Activated CD4-positive, alpha-beta memory T cell treated with anti-CD3 and anti-CD28 coated beads for 36 hours (primary cell): ENCODE measurements around the gene OSBPL1A. TPM values are rescaled to one million over a fixed set of nuclear protein-coding genes. Genes with fewer than 3 reads are reported as not detected.

Experiments
- CTCF ChIA-PET: fragments of 350-600 bp; sonication (Branson Sonifier 250); formaldehyde crosslinking; loops from one replicate; lab custom pipeline; 2021; ENCODE audit warnings: antibody characterized with exemption, inconsistent platforms; lab: Charles Lee
- POLR2A ChIA-PET: fragments of 350-600 bp; sonication (Branson Sonifier 250); formaldehyde crosslinking; loops from one replicate; lab custom pipeline; 2021; ENCODE audit warnings: antibody characterized with exemption; lab: Charles Lee
- DNase-seq: peaks from one replicate; pipeline ENCODE4 v3.0.0-alpha.2; 2020
- H3K27ac Mint-ChIP-seq: one replicate; pipeline ENCODE4 v1.8.0; 2021; ENCODE audit warnings: mixed read lengths
- H3K27me3 Mint-ChIP-seq: one replicate; pipeline ENCODE4 v1.8.0; 2021; ENCODE audit warnings: mixed read lengths
- H3K36me3 Mint-ChIP-seq: one replicate; pipeline ENCODE4 v1.8.0; 2021; ENCODE audit warnings: mixed read lengths
- H3K4me1 Mint-ChIP-seq: one replicate; pipeline ENCODE4 v1.8.0; 2021; ENCODE audit warnings: low read depth, mixed read lengths
- H3K4me3 Mint-ChIP-seq: one replicate; pipeline ENCODE4 v1.8.0; 2021; ENCODE audit warnings: mild to moderate bottlenecking, mixed read lengths
- H3K9me3 Mint-ChIP-seq: one replicate; pipeline ENCODE4 v1.8.0; 2021; ENCODE audit warnings: mixed read lengths
- intact Hi-C: fragments of 100-400 bp; cut with micrococcal nuclease; formaldehyde crosslinking; loops from one replicate; pipeline ENCODE4 v1.15.1; 2023
- total RNA-seq, 2 experiments: library from RNA; stranded (reverse); gene quantifications; one replicate each; pipeline ENCODE4 v1.2.3, GENCODE V29; 2021

OSBPL1A gene
- total RNA-seq, 2 experiments from 2014 or later: 1.4 to 2.4 TPM

- POLR2A ChIA-PET: no interaction called here
- H3K27me3 Mint-ChIP-seq: peaks cover 5% of the 10 kb centered on the region
- H3K27ac Mint-ChIP-seq: no peak overlapping the region
- no peaks in the 10 kb centered on the region for H3K4me1 Mint-ChIP-seq
- CTCF ChIA-PET: no interaction called here
- H3K4me3 Mint-ChIP-seq: no peak overlapping the region
- no peaks in the 10 kb centered on the region for H3K9me3 Mint-ChIP-seq
- no peak for DNase-seq
- intact Hi-C loops: no loop called here
- no peaks in the 10 kb centered on the region for H3K36me3 Mint-ChIP-seq
Observed at GRCh38 chr18:24342347-24342746, 55.3 kb downstream of the OSBPL1A start.

GRCh38 chr18:24341361-24341760 is 56.3 kb downstream of the OSBPL1A start:
- H3K27ac Mint-ChIP-seq: no peak overlapping the region
- intact Hi-C loops: no loop called here
- H3K36me3 Mint-ChIP-seq: no peaks in the 10 kb centered on the region
- H3K27me3 Mint-ChIP-seq: peaks cover 5% of the 10 kb centered on the region
- DNase-seq: no peak
- ChIA-PET POLR2A (no interaction called here), CTCF (interaction anchor here (0.9 kb wide), 1 partner anchor 147 kb away, joined by 3 read pairs; no protein-coding TSS in a partner anchor)
- H3K9me3 Mint-ChIP-seq: no peaks in the 10 kb centered on the region
- H3K4me1 Mint-ChIP-seq: no peaks in the 10 kb centered on the region
- H3K4me3 Mint-ChIP-seq: no peak overlapping the region

- Mint-ChIP-seq H3K4me3 (no peak overlapping the region), H3K27me3 (no peaks in the 10 kb centered on the region), H3K9me3 (peaks cover 2% of the 10 kb centered on the region), H3K27ac (no peak overlapping the region), H3K36me3 (peaks cover 2% of the 10 kb centered on the region), H3K4me1 (no peaks in the 10 kb centered on the region)
- CTCF ChIA-PET: interaction anchor here (2.0 kb wide), 1 partner anchor 155 kb away, joined by 7 read pairs; no protein-coding TSS in a partner anchor
- POLR2A ChIA-PET: no interaction called here
- DNase-seq: no peak
- intact Hi-C loops: no loop called here
Observed at GRCh38 chr18:24333084-24333483, 64.5 kb downstream of the OSBPL1A start.

- no peak overlapping the region for H3K4me3 Mint-ChIP-seq
- CTCF ChIA-PET: interaction anchor here (1.1 kb wide), 1 partner anchor 20 kb away, joined by 3 read pairs; no protein-coding TSS in a partner anchor
- intact Hi-C loops: no loop called here
Observed at GRCh38 chr18:24326211-24326610, 71.4 kb downstream of the OSBPL1A start.

GRCh38 chr18:24322584-24323136 is 75.0 kb downstream of the OSBPL1A start:
- intact Hi-C loops: no loop called here
- H3K36me3 Mint-ChIP-seq: no peaks in the 10 kb centered on the region
- H3K27me3 Mint-ChIP-seq: no peaks in the 10 kb centered on the region
- no peak overlapping the region for H3K4me3 Mint-ChIP-seq
- peaks cover 3% of the 10 kb centered on the region for H3K4me1 Mint-ChIP-seq
- ChIA-PET CTCF (no interaction called here), POLR2A (no interaction called here)
- H3K9me3 Mint-ChIP-seq: no peaks in the 10 kb centered on the region
- DNase-seq: no peak
- no peak overlapping the region for H3K27ac Mint-ChIP-seq

More at GRCh38 chr18:24326211-24326610, 71.4 kb downstream of the OSBPL1A start:
- DNase-seq: no peak
- Mint-ChIP-seq H3K9me3 (no peaks in the 10 kb centered on the region), H3K4me1 (no peaks in the 10 kb centered on the region), H3K27ac (no peak overlapping the region), H3K27me3 (no peaks in the 10 kb centered on the region), H3K36me3 (no peaks in the 10 kb centered on the region)
- POLR2A ChIA-PET: no interaction called here

- no peak overlapping the region for H3K27ac Mint-ChIP-seq
- peaks cover 5% of the 10 kb centered on the region for H3K4me1 Mint-ChIP-seq
- H3K36me3 Mint-ChIP-seq: no peaks in the 10 kb centered on the region
- intact Hi-C loops: no loop called here
- POLR2A ChIA-PET: no interaction called here
- CTCF ChIA-PET: no interaction called here
- H3K4me3 Mint-ChIP-seq: no peak overlapping the region
- H3K27me3 Mint-ChIP-seq: no peaks in the 10 kb centered on the region
- no peak for DNase-seq
- no peaks in the 10 kb centered on the region for H3K9me3 Mint-ChIP-seq
Observed at GRCh38 chr18:24321071-24321470, 76.6 kb downstream of the OSBPL1A start.

GRCh38 chr18:24319757-24320156 is 77.9 kb downstream of the OSBPL1A start:
- POLR2A ChIA-PET: interaction anchor here (0.5 to 0.6 kb wide), 2 partner anchors 38 to 41 kb away, joined by 3 read pairs; no protein-coding TSS in a partner anchor
- no peak for DNase-seq
- peaks cover 5% of the 10 kb centered on the region for H3K4me1 Mint-ChIP-seq
- CTCF ChIA-PET: no interaction called here
- no peaks in the 10 kb centered on the region for H3K9me3 Mint-ChIP-seq
- H3K27me3 Mint-ChIP-seq: no peaks in the 10 kb centered on the region
- intact Hi-C loops: no loop called here
- H3K36me3 Mint-ChIP-seq: no peaks in the 10 kb centered on the region
- no peak overlapping the region for H3K27ac Mint-ChIP-seq
- H3K4me3 Mint-ChIP-seq: no peak overlapping the region

GRCh38 chr18:24317370-24317769 is 80.3 kb downstream of the OSBPL1A start:
- Mint-ChIP-seq H3K4me1 (peaks cover 5% of the 10 kb centered on the region), H3K4me3 (no peak overlapping the region), H3K9me3 (no peaks in the 10 kb centered on the region), H3K27me3 (no peaks in the 10 kb centered on the region), H3K36me3 (no peaks in the 10 kb centered on the region), H3K27ac (no peak overlapping the region)
- ChIA-PET POLR2A (no interaction called here), CTCF (no interaction called here)
- no peak for DNase-seq
- intact Hi-C loops: no loop called here

GRCh38 chr18:24315170-24315569 is 82.5 kb downstream of the OSBPL1A start:
- Mint-ChIP-seq H3K4me1 (peaks cover 5% of the 10 kb centered on the region), H3K36me3 (no peaks in the 10 kb centered on the region), H3K27me3 (no peaks in the 10 kb centered on the region), H3K27ac (no peak overlapping the region), H3K9me3 (no peaks in the 10 kb centered on the region), H3K4me3 (no peak overlapping the region)
- CTCF ChIA-PET: interaction anchor here (0.7 kb wide), 1 partner anchor 44 kb away, joined by 3 read pairs; no protein-coding TSS in a partner anchor
- no peak for DNase-seq
- POLR2A ChIA-PET: interaction anchor here (0.6 kb wide), 1 partner anchor 65 kb away, joined by 3 read pairs; no protein-coding TSS in a partner anchor
- intact Hi-C loops: no loop called here

- CTCF ChIA-PET: interaction anchor here (1.4 kb wide), 1 partner anchor 19 kb away, joined by 3 read pairs; no protein-coding TSS in a partner anchor
- H3K9me3 Mint-ChIP-seq: no peaks in the 10 kb centered on the region
- no peak overlapping the region for H3K4me3 Mint-ChIP-seq
- H3K36me3 Mint-ChIP-seq: no peaks in the 10 kb centered on the region
- POLR2A ChIA-PET: no interaction called here
- H3K27me3 Mint-ChIP-seq: no peaks in the 10 kb centered on the region
- no peaks in the 10 kb centered on the region for H3K4me1 Mint-ChIP-seq
- DNase-seq: no peak
- intact Hi-C loops: no loop called here
- no peak overlapping the region for H3K27ac Mint-ChIP-seq
Observed at GRCh38 chr18:24306201-24306600, 91.4 kb downstream of the OSBPL1A start.

GRCh38 chr18:24300703-24301102 is 96.9 kb downstream of the OSBPL1A start:
- Mint-ChIP-seq H3K9me3 (no peaks in the 10 kb centered on the region), H3K27me3 (peaks cover 2% of the 10 kb centered on the region), H3K4me1 (no peaks in the 10 kb centered on the region), H3K27ac (no peak overlapping the region), H3K36me3 (no peaks in the 10 kb centered on the region), H3K4me3 (no peak overlapping the region)
- intact Hi-C loops: no loop called here
- no peak for DNase-seq
- ChIA-PET CTCF (no interaction called here), POLR2A (no interaction called here)

GRCh38 chr18:24296276-24296675 is 101.3 kb downstream of the OSBPL1A start:
- Mint-ChIP-seq H3K4me1 (peaks cover 3% of the 10 kb centered on the region), H3K9me3 (no peaks in the 10 kb centered on the region), H3K36me3 (no peaks in the 10 kb centered on the region), H3K27ac (no peak overlapping the region), H3K4me3 (no peak overlapping the region), H3K27me3 (peaks cover 2% of the 10 kb centered on the region)
- ChIA-PET POLR2A (no interaction called here), CTCF (no interaction called here)
- DNase-seq: no peak
- intact Hi-C loops: no loop called here

- POLR2A ChIA-PET: no interaction called here
- Mint-ChIP-seq H3K27me3 (no peaks in the 10 kb centered on the region), H3K27ac (no peak overlapping the region), H3K36me3 (no peaks in the 10 kb centered on the region), H3K9me3 (no peaks in the 10 kb centered on the region), H3K4me1 (peaks cover 3% of the 10 kb centered on the region), H3K4me3 (no peak overlapping the region)
- intact Hi-C loops: no loop called here
- CTCF ChIA-PET: no interaction called here
- no peak for DNase-seq
Observed at GRCh38 chr18:24293254-24293653, 104.4 kb downstream of the OSBPL1A start.
